Measurements from ENCODE around the gene ZNF804B.

DNA sequence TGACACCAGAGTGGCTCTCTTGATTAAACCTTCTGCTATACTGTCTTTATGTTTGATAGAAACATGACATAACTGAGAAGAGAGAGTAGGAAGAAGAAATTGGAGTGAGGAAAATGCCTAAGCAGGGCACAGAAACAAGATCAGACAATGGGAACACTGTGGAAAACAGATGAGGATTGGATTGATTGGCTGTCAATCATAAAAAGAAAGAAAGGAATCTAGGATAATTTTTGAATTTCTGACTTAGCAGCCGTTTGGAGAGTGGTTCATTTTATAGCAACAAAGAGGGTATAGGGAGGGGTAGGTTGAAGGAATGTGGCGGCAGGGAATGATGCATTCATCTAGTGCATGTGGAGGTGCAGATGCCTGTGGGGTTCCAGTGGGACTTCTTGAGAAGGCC is 28.3 kb downstream of the ZNF804B start:
- TF ChIP-seq, protein P1, sequence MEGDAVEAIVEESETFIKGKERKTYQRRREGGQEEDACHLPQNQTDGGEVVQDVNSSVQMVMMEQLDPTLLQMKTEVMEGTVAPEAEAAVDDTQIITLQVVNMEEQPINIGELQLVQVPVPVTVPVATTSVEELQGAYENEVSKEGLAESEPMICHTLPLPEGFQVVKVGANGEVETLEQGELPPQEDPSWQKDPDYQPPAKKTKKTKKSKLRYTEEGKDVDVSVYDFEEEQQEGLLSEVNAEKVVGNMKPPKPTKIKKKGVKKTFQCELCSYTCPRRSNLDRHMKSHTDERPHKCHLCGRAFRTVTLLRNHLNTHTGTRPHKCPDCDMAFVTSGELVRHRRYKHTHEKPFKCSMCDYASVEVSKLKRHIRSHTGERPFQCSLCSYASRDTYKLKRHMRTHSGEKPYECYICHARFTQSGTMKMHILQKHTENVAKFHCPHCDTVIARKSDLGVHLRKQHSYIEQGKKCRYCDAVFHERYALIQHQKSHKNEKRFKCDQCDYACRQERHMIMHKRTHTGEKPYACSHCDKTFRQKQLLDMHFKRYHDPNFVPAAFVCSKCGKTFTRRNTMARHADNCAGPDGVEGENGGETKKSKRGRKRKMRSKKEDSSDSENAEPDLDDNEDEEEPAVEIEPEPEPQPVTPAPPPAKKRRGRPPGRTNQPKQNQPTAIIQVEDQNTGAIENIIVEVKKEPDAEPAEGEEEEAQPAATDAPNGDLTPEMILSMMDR (IDR thresholded peaks at IDR 0.05), result no peak
- TF ChIP-seq EP300 (IDR thresholded peaks at IDR 0.05), result no peak
- no peak for TF ChIP-seq POLR2AphosphoS5 (IDR thresholded peaks at IDR 0.05)
- no peak for TF ChIP-seq POLR2A (IDR thresholded peaks at IDR 0.05)
